Measurements from ENCODE around the gene NELL1.

Gene NELL1

GRCh38 chr11:21307874-21308273 is 638.5 kb downstream of the NELL1 start:
- TF ChIP-seq Cebpa-rat (IDR thresholded peaks at IDR 0.05), result no peak
- Histone ChIP-seq H3K9ac (no peak overlapping the region), H3K4me2 (peak overlapping the region; percentile 39; the same call in 1 of the 2 replicates), H3K27ac (no peak overlapping the region), H3K4me3 (no peak overlapping the region), H3K9me3 (no peaks in the 10 kb centered on the region), H3K4me1 (peaks cover 12% of the 10 kb centered on the region), H3K27me3 (no peaks in the 10 kb centered on the region), H4K20me1 (no peaks in the 10 kb centered on the region), H3K36me3 (no peaks in the 10 kb centered on the region)

GRCh38 chr11:21316591-21316990 is 647.2 kb downstream of the NELL1 start:
- TF ChIP-seq Cebpa-rat (IDR thresholded peaks at IDR 0.05), result no peak
- Histone ChIP-seq H3K27me3 (no peaks in the 10 kb centered on the region), H4K20me1 (no peaks in the 10 kb centered on the region), H3K4me2 (no peak overlapping the region), H3K4me3 (no peak overlapping the region), H3K4me1 (no peaks in the 10 kb centered on the region), H3K36me3 (no peaks in the 10 kb centered on the region), H3K27ac (no peak overlapping the region), H3K9me3 (no peaks in the 10 kb centered on the region), H3K9ac (no peak overlapping the region)

- TF ChIP-seq Cebpa-rat (IDR thresholded peaks at IDR 0.05), result no peak
- H4K20me1 ChIP-seq, result no peaks in the 10 kb centered on the region
- no peak overlapping the region for H3K27ac ChIP-seq
- H3K4me1 ChIP-seq, result no peaks in the 10 kb centered on the region
- no peaks in the 10 kb centered on the region for H3K36me3 ChIP-seq
- H3K27me3 ChIP-seq, result no peaks in the 10 kb centered on the region
- H3K9ac ChIP-seq, result no peak overlapping the region
- H3K9me3 ChIP-seq, result no peaks in the 10 kb centered on the region
- H3K4me3 ChIP-seq, result no peak overlapping the region
- no peak overlapping the region for H3K4me2 ChIP-seq
Observed at GRCh38 chr11:21321072-21321471, 651.7 kb downstream of the NELL1 start.

GRCh38 chr11:21321530-21321929 is 652.1 kb downstream of the NELL1 start:
- H3K4me2 ChIP-seq, result no peak overlapping the region
- no peak overlapping the region for H3K9ac ChIP-seq
- TF ChIP-seq Cebpa-rat (IDR thresholded peaks at IDR 0.05), result no peak
- H3K4me3 ChIP-seq, result no peak overlapping the region
- no peaks in the 10 kb centered on the region for H3K9me3 ChIP-seq
- no peaks in the 10 kb centered on the region for H4K20me1 ChIP-seq
- no peaks in the 10 kb centered on the region for H3K36me3 ChIP-seq
- no peaks in the 10 kb centered on the region for H3K27me3 ChIP-seq
- H3K27ac ChIP-seq, result no peak overlapping the region
- no peaks in the 10 kb centered on the region for H3K4me1 ChIP-seq

- Histone ChIP-seq H4K20me1 (no peaks in the 10 kb centered on the region), H3K4me1 (no peaks in the 10 kb centered on the region), H3K27ac (no peak overlapping the region), H3K9me3 (peaks cover 10% of the 10 kb centered on the region), H3K9ac (no peak overlapping the region), H3K27me3 (no peaks in the 10 kb centered on the region), H3K36me3 (no peaks in the 10 kb centered on the region), H3K4me2 (no peak overlapping the region), H3K4me3 (no peak overlapping the region)
- TF ChIP-seq Cebpa-rat (IDR thresholded peaks at IDR 0.05), result no peak
Observed at GRCh38 chr11:21323617-21324016, 654.2 kb downstream of the NELL1 start.

GRCh38 chr11:21343204-21343603 is 673.8 kb downstream of the NELL1 start:
- Histone ChIP-seq H3K27me3 (no peaks in the 10 kb centered on the region), H3K4me2 (peak overlapping the region; percentile 21; the same call in 1 of the 2 replicates), H3K27ac (no peak overlapping the region), H3K9me3 (no peaks in the 10 kb centered on the region), H3K36me3 (no peaks in the 10 kb centered on the region), H3K4me1 (peaks cover 10% of the 10 kb centered on the region; the same call in 1 of the 2 replicates), H4K20me1 (no peaks in the 10 kb centered on the region), H3K9ac (no peak overlapping the region), H3K4me3 (no peak overlapping the region)
- no peak for TF ChIP-seq Cebpa-rat (IDR thresholded peaks at IDR 0.05)

GRCh38 chr11:21346361-21346760 is 677.0 kb downstream of the NELL1 start:
- Histone ChIP-seq H4K20me1 (no peaks in the 10 kb centered on the region), H3K4me3 (no peak overlapping the region), H3K9ac (no peak overlapping the region), H3K27ac (no peak overlapping the region), H3K36me3 (no peaks in the 10 kb centered on the region), H3K9me3 (no peaks in the 10 kb centered on the region), H3K4me2 (no peak overlapping the region), H3K4me1 (peaks cover 10% of the 10 kb centered on the region; the same call in 1 of the 2 replicates), H3K27me3 (no peaks in the 10 kb centered on the region)
- no peak for TF ChIP-seq Cebpa-rat (IDR thresholded peaks at IDR 0.05)

GRCh38 chr11:21350613-21351012 is 681.2 kb downstream of the NELL1 start:
- no peak overlapping the region for H3K9ac ChIP-seq
- no peaks in the 10 kb centered on the region for H3K27me3 ChIP-seq
- no peaks in the 10 kb centered on the region for H4K20me1 ChIP-seq
- no peak for TF ChIP-seq Cebpa-rat (IDR thresholded peaks at IDR 0.05)
- H3K27ac ChIP-seq, result no peak overlapping the region
- H3K4me3 ChIP-seq, result no peak overlapping the region
- no peaks in the 10 kb centered on the region for H3K36me3 ChIP-seq
- no peaks in the 10 kb centered on the region for H3K9me3 ChIP-seq
- H3K4me1 ChIP-seq, result no peaks in the 10 kb centered on the region
- H3K4me2 ChIP-seq, result no peak overlapping the region

GRCh38 chr11:21353425-21353824 is 684.0 kb downstream of the NELL1 start:
- Histone ChIP-seq H3K9me3 (no peaks in the 10 kb centered on the region), H4K20me1 (no peaks in the 10 kb centered on the region), H3K27ac (no peak overlapping the region), H3K4me2 (no peak overlapping the region), H3K4me1 (no peaks in the 10 kb centered on the region), H3K9ac (no peak overlapping the region), H3K27me3 (no peaks in the 10 kb centered on the region), H3K4me3 (no peak overlapping the region), H3K36me3 (no peaks in the 10 kb centered on the region)
- no peak for TF ChIP-seq Cebpa-rat (IDR thresholded peaks at IDR 0.05)

GRCh38 chr11:21364866-21365624 is 695.7 kb downstream of the NELL1 start:
- H3K4me2 ChIP-seq, result no peak overlapping the region
- no peaks in the 10 kb centered on the region for H3K4me1 ChIP-seq
- H3K9me3 ChIP-seq, result no peaks in the 10 kb centered on the region
- no peak for TF ChIP-seq Cebpa-rat (IDR thresholded peaks at IDR 0.05)
- no peak overlapping the region for H3K9ac ChIP-seq
- H3K27ac ChIP-seq, result no peak overlapping the region
- no peaks in the 10 kb centered on the region for H3K36me3 ChIP-seq
- H3K27me3 ChIP-seq, result no peaks in the 10 kb centered on the region
- H4K20me1 ChIP-seq, result no peaks in the 10 kb centered on the region
- H3K4me3 ChIP-seq, result no peak overlapping the region
